CD4-positive, alpha-beta T cell (primary cell): Measurements from ENCODE around the gene WDR3. TPM values are rescaled to one million over a fixed set of nuclear protein-coding genes. Genes with fewer than 3 reads are reported as not detected.

Source experiments
- ATAC-seq: fragments of 200-7000 bp; cut with Tn5 transposase; one replicate; pipeline ENCODE4 v1.10.0; 2022; ENCODE audit warnings: mild to moderate bottlenecking; ENCODE audit not compliant: poor library complexity
- CTCF ChIA-PET: fragments of 350-600 bp; sonication (Branson Sonifier 250); formaldehyde crosslinking; loops from one replicate; lab custom pipeline; 2021; ENCODE audit warnings: antibody characterized with exemption, inconsistent platforms; lab: Charles Lee
- POLR2A ChIA-PET: fragments of 350-600 bp; sonication (Branson Sonifier 250); formaldehyde crosslinking; loops from one replicate; lab custom pipeline; 2021; ENCODE audit warnings: antibody characterized with exemption, inconsistent platforms; lab: Charles Lee
- DNase-seq, 14 experiments: peaks; one replicate each; pipeline ENCODE4 v3.0.0-alpha.2; 2013 to 2020; ENCODE audit warnings: mixed read lengths in 2 of 14
- H3K27ac ChIP-seq, 2 donors: one replicate each; pipeline versions ENCODE4 v1.5.1 to v1.7.0; 2013; ENCODE audit warnings: low read length in 2 of 2, low read depth in 1 of 2, mild to moderate bottlenecking in 1 of 2
- H3K27me3 ChIP-seq, 2 experiments: 1 replicate in 1 of 2; 2 replicates in 1 of 2; pipeline versions ENCODE4 v1.6.1 to v1.7.0; 2013; ENCODE audit warnings: low read length in 2 of 2, control low read depth in 1 of 2, mild to moderate bottlenecking in 1 of 2, moderate library complexity in 1 of 2; ENCODE audit not compliant: insufficient read depth in 2 of 2, control insufficient read depth in 1 of 2
- H3K36me3 ChIP-seq: one replicate; pipeline ENCODE4 v1.6.1; 2013; ENCODE audit warnings: low read length, control low read depth; ENCODE audit not compliant: insufficient read depth
- H3K4me1 ChIP-seq: one replicate; pipeline ENCODE4 v1.6.1; 2013; ENCODE audit warnings: low read length, control low read depth; ENCODE audit not compliant: insufficient read depth
- H3K4me3 ChIP-seq: one replicate; pipeline ENCODE4 v1.5.1; 2013; ENCODE audit warnings: mild to moderate bottlenecking, low read length, moderate library complexity
- H3K9me3 ChIP-seq, 2 experiments: 1 replicate in 1 of 2; 2 replicates in 1 of 2; pipeline versions ENCODE4 v1.6.1 to v1.7.0; 2013; ENCODE audit warnings: low read length in 2 of 2, mild to moderate bottlenecking in 2 of 2, control low read depth in 1 of 2, moderate library complexity in 1 of 2; ENCODE audit not compliant: control insufficient read depth in 1 of 2, insufficient read depth in 1 of 2
- H3K27ac Mint-ChIP-seq: one replicate; pipeline ENCODE4 v1.8.0; 2020; ENCODE audit warnings: mixed read lengths
- H3K27me3 Mint-ChIP-seq: one replicate; pipeline ENCODE4 v1.8.0; 2021; ENCODE audit warnings: mixed read lengths
- H3K36me3 Mint-ChIP-seq: one replicate; pipeline ENCODE4 v1.8.0; 2021; ENCODE audit warnings: low read depth, mixed read lengths
- H3K4me1 Mint-ChIP-seq: one replicate; pipeline ENCODE4 v1.8.0; 2021; ENCODE audit warnings: low read depth, mixed read lengths
- H3K4me3 Mint-ChIP-seq: one replicate; pipeline ENCODE4 v1.8.0; 2020; ENCODE audit warnings: mild to moderate bottlenecking, mixed read lengths
- H3K9me3 Mint-ChIP-seq: one replicate; pipeline ENCODE4 v1.8.0; 2020; ENCODE audit warnings: mixed read lengths
- intact Hi-C, 2 experiments: fragments of 100-400 bp; cut with DNase I in 1 of 2; cut with micrococcal nuclease in 1 of 2; formaldehyde crosslinking; loops; one replicate each; pipeline versions ENCODE4 v1.15.1 to v1.9.0; 2023 to 2025; cut with DNase I, micrococcal nuclease
- total RNA-seq, 174 experiments: library from RNA in 2 of 174; stranded (reverse) in 2 of 174; gene quantifications; one replicate each; pipeline ENCODE4 v1.2.3 and lab custom pipeline; 2021 to 2026
- TF ChIP-seq, protein P1 (sequence below): fragments of 200-600 bp; IDR thresholded peaks from one replicate; pipeline ENCODE4 v1.8.0; 2022; ENCODE audit warnings: antibody characterized with exemption, mild to moderate bottlenecking

WDR3 gene
- total RNA-seq, 2 experiments from 2014 or later, result 5.8 to 7.5 TPM

DNA sequence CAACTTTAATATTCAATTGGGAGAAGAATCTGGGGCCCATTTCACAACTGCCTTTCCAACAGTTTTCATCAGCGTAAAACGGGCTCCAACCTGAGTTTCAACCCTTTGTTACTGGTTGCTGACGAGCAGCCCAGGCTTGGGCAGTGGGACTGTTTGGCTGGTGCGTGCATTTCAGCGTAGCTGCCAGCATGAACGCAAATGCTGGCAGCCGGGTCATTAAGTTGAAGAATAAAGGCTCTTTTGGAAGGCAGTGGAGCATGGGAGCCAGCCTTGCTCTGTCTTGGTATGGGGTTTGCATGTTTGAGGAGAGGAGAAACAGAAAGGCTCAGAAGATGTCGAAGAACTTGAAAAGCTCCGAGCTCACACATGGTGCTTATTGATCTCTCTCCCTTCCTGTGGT is 40.7 kb downstream of the WDR3 start:
- H3K4me3 ChIP-seq, result no peak overlapping the region
- Mint-ChIP-seq H3K9me3 (no peaks in the 10 kb centered on the region), H3K4me1 (no peaks in the 10 kb centered on the region), H3K4me3 (no peak overlapping the region), H3K27me3 (peaks cover 15% of the 10 kb centered on the region), H3K36me3 (no peaks in the 10 kb centered on the region), H3K27ac (no peak overlapping the region)
- intact Hi-C loops, result no loop called here
- TF ChIP-seq, protein P1, sequence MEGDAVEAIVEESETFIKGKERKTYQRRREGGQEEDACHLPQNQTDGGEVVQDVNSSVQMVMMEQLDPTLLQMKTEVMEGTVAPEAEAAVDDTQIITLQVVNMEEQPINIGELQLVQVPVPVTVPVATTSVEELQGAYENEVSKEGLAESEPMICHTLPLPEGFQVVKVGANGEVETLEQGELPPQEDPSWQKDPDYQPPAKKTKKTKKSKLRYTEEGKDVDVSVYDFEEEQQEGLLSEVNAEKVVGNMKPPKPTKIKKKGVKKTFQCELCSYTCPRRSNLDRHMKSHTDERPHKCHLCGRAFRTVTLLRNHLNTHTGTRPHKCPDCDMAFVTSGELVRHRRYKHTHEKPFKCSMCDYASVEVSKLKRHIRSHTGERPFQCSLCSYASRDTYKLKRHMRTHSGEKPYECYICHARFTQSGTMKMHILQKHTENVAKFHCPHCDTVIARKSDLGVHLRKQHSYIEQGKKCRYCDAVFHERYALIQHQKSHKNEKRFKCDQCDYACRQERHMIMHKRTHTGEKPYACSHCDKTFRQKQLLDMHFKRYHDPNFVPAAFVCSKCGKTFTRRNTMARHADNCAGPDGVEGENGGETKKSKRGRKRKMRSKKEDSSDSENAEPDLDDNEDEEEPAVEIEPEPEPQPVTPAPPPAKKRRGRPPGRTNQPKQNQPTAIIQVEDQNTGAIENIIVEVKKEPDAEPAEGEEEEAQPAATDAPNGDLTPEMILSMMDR, result no peak
- H3K4me1 ChIP-seq, result no peaks in the 10 kb centered on the region
- no peaks in the 10 kb centered on the region for H3K9me3 ChIP-seq
- ATAC-seq (no peak), DNase-seq (no peak)
- ChIA-PET POLR2A (no interaction called here), CTCF (no interaction called here)
- no peaks in the 10 kb centered on the region for H3K36me3 ChIP-seq
- no peak overlapping the region for H3K27ac ChIP-seq
- peaks cover 0 to under 1% of the 10 kb centered on the region in 2 experiments for H3K27me3 ChIP-seq

DNA sequence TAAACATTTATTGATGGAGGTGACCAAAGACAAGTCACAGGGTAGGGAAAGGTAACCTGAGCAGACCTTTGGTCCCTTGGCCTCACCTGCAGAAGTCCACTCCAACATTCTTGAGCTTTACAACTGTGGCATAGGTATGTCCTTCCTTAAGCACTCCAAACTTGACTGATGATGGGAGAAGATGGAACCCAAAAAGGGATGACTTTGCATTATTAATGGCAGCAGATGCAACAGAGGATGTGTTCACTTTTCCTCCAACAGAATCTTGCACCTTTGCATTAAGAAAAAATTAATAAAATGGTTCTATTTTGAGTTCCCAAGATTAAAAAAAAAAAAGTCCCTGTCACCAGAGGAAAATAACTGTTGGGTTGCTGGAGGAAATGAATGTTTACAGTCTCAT is 42.2 kb downstream of the WDR3 start:
- CTCF ChIA-PET, result no interaction called here
- Mint-ChIP-seq H3K4me3 (no peak overlapping the region), H3K4me1 (no peaks in the 10 kb centered on the region), H3K36me3 (no peaks in the 10 kb centered on the region), H3K9me3 (no peaks in the 10 kb centered on the region), H3K27ac (no peak overlapping the region), H3K27me3 (peaks cover 15% of the 10 kb centered on the region)
- no peak overlapping the region for H3K27ac ChIP-seq
- peaks cover 0 to 5% of the 10 kb centered on the region in 2 experiments for H3K27me3 ChIP-seq
- DNase-seq, result no peak
- POLR2A ChIA-PET, result no interaction called here
- no peaks in the 10 kb centered on the region for H3K9me3 ChIP-seq
- H3K4me1 ChIP-seq, result no peaks in the 10 kb centered on the region
- intact Hi-C loops, result no loop called here
- TF ChIP-seq, protein P1, result no peak
- ATAC-seq, result no peak
- no peak overlapping the region for H3K4me3 ChIP-seq
- H3K36me3 ChIP-seq, result no peaks in the 10 kb centered on the region

DNA sequence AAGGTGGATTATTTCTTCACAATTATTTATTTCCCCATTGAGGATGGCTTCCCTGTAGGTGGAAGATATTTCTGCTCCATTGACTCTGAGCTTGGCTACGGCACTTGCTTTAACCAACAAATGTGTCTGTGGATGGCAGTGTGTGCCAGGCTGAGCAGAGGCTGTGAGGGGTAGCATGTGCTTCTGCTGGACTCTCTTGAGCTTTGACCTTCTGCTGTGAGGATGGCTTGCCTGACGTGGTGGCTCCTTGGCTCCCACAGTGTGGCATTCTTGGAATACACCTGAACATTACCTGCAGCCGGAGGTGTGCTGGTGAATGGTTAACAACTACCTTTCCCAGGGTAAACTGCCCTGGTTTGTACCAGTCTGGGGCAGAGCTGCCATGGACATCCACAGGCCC is 46.8 kb downstream of the WDR3 start:
- H3K27me3 Mint-ChIP-seq, result peaks cover 19% of the 10 kb centered on the region
- POLR2A ChIA-PET, result no interaction called here

More for the DNA sequence above, 46.8 kb downstream of the WDR3 start:
- no peak overlapping the region for H3K4me3 Mint-ChIP-seq
- Histone ChIP-seq H3K4me1 (no peaks in the 10 kb centered on the region), H3K9me3 (no peaks in the 10 kb centered on the region), H3K27ac (no peak overlapping the region), H3K27me3 (peaks cover 0 to 9% of the 10 kb centered on the region in 2 experiments), H3K4me3 (no peak overlapping the region), H3K36me3 (no peaks in the 10 kb centered on the region)
- no peak for ATAC-seq
- H3K27ac Mint-ChIP-seq, result no peak overlapping the region
- intact Hi-C loops, result no loop called here
- CTCF ChIA-PET, result no interaction called here
- DNase-seq, result no peak
- TF ChIP-seq, protein P1, result no peak
- H3K36me3 Mint-ChIP-seq, result no peaks in the 10 kb centered on the region
- no peaks in the 10 kb centered on the region for H3K4me1 Mint-ChIP-seq
- H3K9me3 Mint-ChIP-seq, result no peaks in the 10 kb centered on the region
